Fibroblast of skin of left biceps (primary cell): ENCODE results near the gene LHX4.

ENCODE experiments used
- DNase-seq, 2 experiments: peaks; one replicate each; pipeline ENCODE4 v3.0.0-alpha.2; 2013; ENCODE audit warnings: low read depth in 2 of 2

The LHX4 gene

DNA sequence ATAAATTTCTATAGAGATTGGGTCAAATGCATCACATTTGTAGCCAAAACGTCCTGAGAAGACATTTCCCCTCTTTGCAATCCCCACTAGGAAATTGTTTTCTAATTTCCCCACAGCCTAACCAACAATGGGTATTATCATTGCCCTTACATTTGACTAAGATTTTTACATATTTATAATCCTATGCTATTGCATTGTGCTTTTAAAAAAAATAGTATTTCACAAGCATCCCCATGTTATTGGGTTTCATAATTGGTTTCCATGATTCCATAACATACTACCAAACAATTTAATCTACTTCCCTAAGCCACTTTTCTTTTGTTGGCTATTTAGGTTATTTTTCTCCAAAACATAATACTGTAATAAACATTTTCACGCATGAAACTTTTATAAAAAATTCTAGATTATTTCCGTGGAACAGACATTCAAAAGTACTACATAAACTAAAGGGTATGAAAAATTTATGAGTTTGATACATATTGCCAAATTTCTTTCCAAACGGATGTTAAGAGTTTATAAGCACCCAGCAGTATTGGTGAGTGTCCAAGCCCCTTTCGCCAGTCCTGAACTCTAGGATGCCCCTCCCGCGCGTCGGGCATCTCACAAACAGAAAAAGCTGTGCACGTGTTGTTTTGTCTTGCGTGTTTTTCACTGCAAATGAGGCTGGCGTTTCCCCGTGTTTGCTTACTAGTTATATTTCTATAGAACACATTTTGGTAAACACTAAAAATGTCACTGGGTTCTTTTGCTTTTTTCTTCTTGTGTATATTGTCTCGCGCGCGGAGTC is 2.0 kb upstream of the LHX4 start:
- no peak for DNase-seq

- no peak for DNase-seq
Measured at GRCh38 chr1:180228648-180229482, 1.2 kb upstream of the LHX4 start.

DNA sequence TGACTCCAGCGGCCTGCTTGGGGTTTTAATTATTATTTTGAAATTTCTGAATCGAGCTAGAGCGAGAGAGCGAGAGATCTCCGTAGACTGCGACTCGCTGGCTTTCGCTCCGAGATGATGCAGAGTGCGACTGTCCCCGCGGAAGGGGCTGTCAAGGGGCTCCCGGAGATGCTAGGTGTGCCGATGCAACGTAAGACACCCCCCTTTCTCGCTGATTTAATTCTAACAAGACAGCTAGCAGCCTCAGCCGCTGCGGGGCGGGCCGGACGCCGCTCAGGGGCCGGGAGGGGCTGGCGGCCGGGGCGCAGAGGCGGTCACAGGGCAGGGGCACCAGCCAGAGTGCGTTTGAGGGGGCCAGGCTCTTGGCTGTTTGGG is 339 bp downstream of the LHX4 start:
- DNase-seq = no peak

GRCh38 chr1:180230791-180231505 is 884 bp downstream of the LHX4 start:
- DNase-seq = peak; percentile 15 to 16

DNA sequence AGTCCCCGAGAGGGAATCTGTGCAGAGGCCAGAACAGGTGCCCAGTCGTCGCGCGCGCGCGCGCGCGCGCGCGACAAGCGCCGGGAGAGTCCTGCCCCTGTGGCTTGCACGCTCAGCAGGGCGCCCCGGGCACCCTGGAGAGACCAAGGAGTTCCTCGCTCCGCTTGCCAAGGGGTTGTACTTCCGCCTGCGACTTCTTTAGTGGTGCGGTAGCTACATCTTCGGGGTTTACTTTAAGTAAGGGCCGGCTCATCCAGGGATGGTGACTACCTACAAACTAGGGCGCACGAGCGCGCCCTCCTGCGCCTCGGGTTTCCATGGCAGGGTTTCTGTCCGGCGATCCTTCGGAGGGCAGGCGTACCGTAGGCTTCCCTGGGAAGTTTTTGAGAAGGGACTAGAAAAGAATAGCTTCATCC is 1.4 kb downstream of the LHX4 start:
- no peak for DNase-seq

GRCh38 chr1:180231936-180232335 is 1.9 kb downstream of the LHX4 start:
- no peak for DNase-seq

GRCh38 chr1:180232521-180233043 is 2.5 kb downstream of the LHX4 start:
- no peak for DNase-seq

GRCh38 chr1:180233191-180234011 is 3.3 kb downstream of the LHX4 start:
- DNase-seq = no peak

GRCh38 chr1:180234369-180235076 is 4.5 kb downstream of the LHX4 start:
- DNase-seq = no peak

- DNase-seq = no peak
Measured at GRCh38 chr1:180235077-180235501, 5.0 kb downstream of the LHX4 start.

DNA sequence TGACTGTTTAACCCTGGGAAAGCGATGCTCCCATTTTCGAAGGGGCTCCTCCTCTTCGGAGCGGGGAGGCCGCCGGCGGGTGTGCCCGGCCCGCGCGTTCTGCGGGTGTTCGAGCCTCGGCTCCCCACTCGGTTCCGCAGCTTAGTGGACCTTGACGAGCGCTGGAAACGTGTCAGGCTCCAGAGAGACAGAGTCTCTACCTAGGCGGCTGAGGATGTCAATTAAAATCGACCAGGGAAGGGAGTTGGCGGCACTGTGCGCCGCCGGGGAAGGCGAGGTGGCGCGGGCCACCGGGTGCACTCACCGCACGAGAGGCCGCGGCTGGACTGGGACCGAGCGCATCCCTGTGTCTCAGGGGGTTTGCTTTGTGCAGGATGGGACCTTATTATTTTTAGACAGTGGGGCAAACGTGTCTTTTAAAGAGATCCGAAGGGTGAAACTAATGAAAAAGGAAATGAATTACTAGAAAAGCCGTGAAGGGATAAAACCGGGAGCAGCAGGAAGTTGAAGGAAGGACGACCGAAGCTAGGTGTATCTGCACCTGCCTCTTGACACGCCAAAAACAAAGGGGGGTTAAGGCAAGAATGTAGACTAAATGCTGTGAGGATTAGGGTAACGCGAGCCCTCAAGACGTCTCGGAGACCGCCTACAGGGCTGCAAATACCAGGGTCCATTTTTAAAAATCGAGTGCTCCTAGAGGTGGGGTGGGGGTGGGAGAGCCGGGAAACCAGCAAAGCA is 5.6 kb downstream of the LHX4 start:
- no peak for DNase-seq

DNA sequence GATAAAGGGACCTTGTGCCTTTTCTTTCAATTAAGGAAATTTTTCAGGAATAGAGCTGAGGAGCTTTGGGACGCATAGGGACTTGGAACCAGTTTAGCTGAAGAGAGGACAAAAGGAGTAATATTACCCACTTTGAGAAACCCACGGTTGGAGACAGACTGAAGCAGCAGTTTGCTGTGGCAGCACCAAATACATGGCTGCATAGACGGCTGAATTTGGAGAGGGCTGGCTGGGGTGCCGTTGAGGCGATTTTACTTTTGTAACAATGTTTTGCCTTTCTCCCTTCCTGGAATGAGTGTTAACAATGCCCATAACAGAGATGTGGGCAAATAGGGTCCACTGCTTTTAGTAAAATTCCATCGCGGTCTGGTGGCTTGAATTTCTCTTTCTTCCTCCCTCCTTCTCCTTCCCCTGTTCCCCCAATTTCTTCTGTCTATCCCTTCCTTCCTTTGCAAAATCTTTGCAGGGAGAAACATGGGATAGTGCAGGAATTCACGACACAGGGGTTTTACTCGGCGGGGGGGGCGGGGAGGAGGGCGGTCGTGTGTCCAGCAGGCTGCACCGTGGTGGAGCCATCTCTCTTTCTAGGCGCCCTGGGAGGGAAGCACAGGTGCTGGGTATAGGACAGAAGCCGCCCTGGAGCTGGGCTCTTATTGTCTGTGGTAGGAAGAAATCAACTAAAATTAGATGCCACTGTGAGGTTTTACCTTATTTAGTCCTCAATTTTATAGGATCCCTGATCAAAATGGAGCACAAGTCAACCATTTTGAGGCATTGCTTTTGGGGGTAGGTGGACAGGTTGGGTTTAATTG is 6.8 kb downstream of the LHX4 start:
- DNase-seq = no peak

DNA sequence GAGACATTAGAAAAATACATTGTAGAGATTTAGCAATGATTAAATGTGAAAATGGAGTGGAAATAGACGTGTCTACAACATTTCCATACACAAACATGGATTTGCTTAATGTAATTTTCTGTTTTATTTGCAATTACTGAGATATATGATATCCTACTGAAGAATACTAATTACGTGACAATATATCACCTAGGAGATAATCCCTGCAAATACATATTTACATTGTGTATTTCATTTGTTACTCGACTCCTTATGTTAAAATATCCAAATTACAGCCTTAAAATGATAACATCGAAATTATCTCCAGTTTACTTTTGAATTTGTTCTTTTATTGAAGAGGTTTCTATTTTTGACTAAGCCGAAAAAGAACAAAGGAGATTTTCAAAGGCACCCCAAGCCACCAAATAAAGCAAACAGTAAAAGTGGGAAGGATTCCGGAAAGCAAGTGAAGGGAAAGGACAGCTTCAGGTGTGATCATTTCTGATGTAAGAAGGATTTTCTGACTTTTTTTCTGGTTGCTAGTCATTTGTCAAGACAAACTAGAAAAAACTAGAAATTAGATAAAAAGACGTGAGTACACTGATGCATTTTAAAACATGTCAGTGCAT is 7.9 kb downstream of the LHX4 start:
- no peak for DNase-seq

DNA sequence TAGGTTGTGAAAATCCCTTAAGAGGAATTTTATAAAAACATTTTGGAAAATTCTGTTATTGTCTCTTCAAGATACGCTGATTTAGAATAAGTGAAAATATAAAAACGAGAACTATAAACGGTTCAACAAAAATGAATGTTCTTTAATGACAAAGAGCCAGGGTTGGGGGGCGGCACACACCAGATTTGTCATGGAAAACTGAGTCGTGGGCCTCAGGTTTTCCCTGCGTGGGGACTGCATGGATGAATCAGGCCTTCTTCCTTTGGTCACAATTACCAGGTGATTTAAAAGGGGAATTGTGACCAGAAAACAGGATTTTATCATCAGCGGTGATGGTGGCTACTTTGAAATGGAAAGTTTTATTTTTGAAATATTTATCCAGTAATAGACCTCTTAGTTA is 8.6 kb downstream of the LHX4 start:
- DNase-seq = no peak

- DNase-seq = no peak
Measured at GRCh38 chr1:180239145-180240096, 9.4 kb downstream of the LHX4 start.

DNA sequence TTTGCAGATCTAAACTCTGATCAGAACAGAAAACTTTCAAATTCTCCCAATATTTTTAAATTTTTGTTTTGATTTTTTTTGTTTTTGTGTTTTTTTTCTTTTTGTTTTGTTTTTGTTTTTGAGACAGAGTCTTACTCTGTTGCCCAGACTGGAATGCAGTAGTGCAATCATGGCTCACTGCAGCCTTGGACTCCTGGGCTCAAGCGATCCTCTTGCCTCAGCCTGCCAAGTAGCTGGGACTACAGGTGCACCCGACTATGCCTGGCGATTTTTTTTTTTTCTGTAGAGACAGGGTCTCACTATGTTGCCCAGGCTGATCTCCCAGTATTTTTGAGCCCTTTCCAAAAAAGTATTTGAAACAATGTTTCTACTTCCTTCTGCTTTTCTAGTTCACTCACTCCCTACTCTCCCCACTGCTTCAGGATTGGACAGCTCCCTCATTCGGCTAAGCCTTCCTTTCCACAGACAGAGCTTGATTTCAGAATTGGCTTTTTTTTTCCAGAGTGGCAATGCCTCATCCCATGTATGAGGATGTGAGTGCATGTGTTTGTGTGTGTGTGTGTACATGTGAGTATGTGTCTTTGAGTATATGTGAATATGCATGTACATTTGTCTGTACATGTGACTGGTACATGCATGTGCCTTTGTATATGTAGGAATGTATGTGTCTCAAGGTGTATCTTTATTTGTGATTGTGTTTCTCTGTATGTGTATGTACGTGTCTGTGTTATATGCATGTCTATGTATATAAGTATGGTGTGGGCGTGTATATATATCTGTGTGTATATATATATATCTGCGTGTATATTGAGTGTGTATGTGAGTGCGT is 11.9 kb downstream of the LHX4 start:
- DNase-seq = no peak
